Prostate gland (tissue), 2 donors: ENCODE measurements around the gene RELCH.

ENCODE experiments used
- CTCF ChIP-seq, 4 experiments: fragments of 200-600 bp in 2 of 4; fragments of 450-650 bp in 2 of 4; sonication (generic) in 2 of 4; IDR thresholded peaks; 1 replicate in 3 of 4; 2 replicates in 1 of 4; pipeline ENCODE4 v1.5.1; 2016 to 2019; ENCODE audit warnings: antibody characterized with exemption in 4 of 4, mild to moderate bottlenecking in 2 of 4, moderate library complexity in 2 of 4
- POLR2A ChIP-seq: fragments of 450-650 bp; IDR thresholded peaks from one replicate; pipeline ENCODE4 v1.6.1; 2016; ENCODE audit warnings: antibody characterized with exemption, mild to moderate bottlenecking
- POLR2AphosphoS5 ChIP-seq: sonication (generic); formaldehyde crosslinking; IDR thresholded peaks from one replicate; pipeline ENCODE4 v1.6.1; 2017; ENCODE audit warnings: antibody characterized with exemption

GRCh38 chr18:62324181-62324828 is 137.2 kb downstream of the RELCH start:
- TF ChIP-seq CTCF (IDR thresholded peaks at IDR 0.05) (no peak), POLR2AphosphoS5 (no peak), POLR2A (no peak)
